Measurements from ENCODE around the gene TBL1XR1. TPM values are rescaled to one million over a fixed set of nuclear protein-coding genes. Genes with fewer than 3 reads are reported as not detected.

TBL1XR1 gene
- total RNA-seq, 1 donor from 2014 or later: 275 TPM

DNA sequence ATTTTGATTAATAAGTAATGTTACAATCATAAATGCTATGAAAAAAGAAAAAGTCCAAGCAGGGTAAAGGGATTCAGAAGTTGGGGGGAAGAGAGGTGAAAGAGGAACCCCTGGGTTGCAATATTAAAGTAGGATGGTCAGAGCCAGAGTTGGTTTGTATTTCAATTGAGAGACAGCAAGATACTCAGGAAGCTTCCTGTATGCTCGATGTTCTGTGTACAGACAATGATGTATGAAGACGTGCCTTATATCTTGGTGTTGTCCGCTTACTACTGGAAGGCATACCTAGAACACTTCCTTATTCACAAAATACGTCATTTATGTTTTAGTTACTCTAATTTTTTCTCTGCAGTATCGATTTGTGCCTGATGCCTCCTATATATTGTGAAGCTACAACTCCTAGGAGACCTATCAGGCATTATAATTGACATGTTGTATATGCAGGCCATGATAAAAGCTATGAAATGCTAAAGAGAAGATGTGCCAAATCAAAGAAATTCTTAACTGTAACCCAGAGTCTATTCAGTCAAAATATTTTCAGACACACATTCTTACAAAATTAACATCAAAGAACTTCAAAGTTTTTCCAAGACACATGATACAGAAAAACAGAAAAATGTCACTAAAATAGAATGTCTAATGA, 87.5 kb downstream of the TBL1XR1 start:
- no peak overlapping the region for H2AFZ ChIP-seq (replicated peaks)
- Mint-ChIP-seq H3K9me3 (peaks cover 28% of the 10 kb centered on the region), H3K36me3 (peaks cover 43% of the 10 kb centered on the region), H3K4me3 (no peak overlapping the region), H3K27ac (no peak overlapping the region), H3K4me1 (no peaks in the 10 kb centered on the region), H3K27me3 (ENCODE audit: insufficient read depth, low read depth) (peaks cover 6% of the 10 kb centered on the region)
- H3K4me2 ChIP-seq: peak overlapping the region; percentile 57
- H3K79me2 ChIP-seq (ENCODE audit: low read depth): peaks cover 100% of the 10 kb centered on the region
- H3K4me1 ChIP-seq: peaks cover 64% of the 10 kb centered on the region
- peaks cover 98% of the 10 kb centered on the region for H4K20me1 ChIP-seq (ENCODE audit: low read depth)
- no peaks in the 10 kb centered on the region for H3K27me3 ChIP-seq
- no peak overlapping the region for H3K4me3 ChIP-seq
- TF ChIP-seq EZH2phosphoT487 (IDR thresholded peaks at IDR 0.05): no peak
- no peak for TF ChIP-seq EZH2 (IDR thresholded peaks at IDR 0.05)
- TF ChIP-seq CTCF (IDR thresholded peaks at IDR 0.05): no peak
- peaks cover 9% of the 10 kb centered on the region for H3F3A ChIP-seq (ENCODE audit: low read depth)
- no peak overlapping the region for H3K9ac ChIP-seq
- DNase-seq (ENCODE audit: low spot score): no peak
- no peaks in the 10 kb centered on the region for H3K36me3 ChIP-seq
- peak overlapping the region; percentile 43 for H3K27ac ChIP-seq
- H3K9me3 ChIP-seq (ENCODE audit: low read depth): no peaks in the 10 kb centered on the region

- no peak for TF ChIP-seq CTCF (IDR thresholded peaks at IDR 0.05)
- TF ChIP-seq EZH2 (IDR thresholded peaks at IDR 0.05): no peak
- no peak for TF ChIP-seq EZH2phosphoT487 (IDR thresholded peaks at IDR 0.05)
- H3K27me3 Mint-ChIP-seq (ENCODE audit: insufficient read depth, low read depth): peaks cover 2% of the 10 kb centered on the region
- no peak for DNase-seq (ENCODE audit: low spot score)
- peaks cover 44% of the 10 kb centered on the region for H3K36me3 Mint-ChIP-seq
- Histone ChIP-seq H4K20me1 (ENCODE audit: low read depth) (peaks cover 100% of the 10 kb centered on the region), H3K36me3 (no peaks in the 10 kb centered on the region), H3K4me1 (peaks cover 66% of the 10 kb centered on the region), H3F3A (ENCODE audit: low read depth) (peaks cover 9% of the 10 kb centered on the region), H3K27me3 (no peaks in the 10 kb centered on the region), H3K9me3 (ENCODE audit: low read depth) (no peaks in the 10 kb centered on the region), H3K4me2 (no peak overlapping the region), H2AFZ (replicated peaks) (no peak overlapping the region), H3K9ac (no peak overlapping the region), H3K79me2 (ENCODE audit: low read depth) (peaks cover 100% of the 10 kb centered on the region), H3K27ac (peak overlapping the region; percentile 17), H3K4me3 (no peak overlapping the region)
- H3K4me1 Mint-ChIP-seq: no peaks in the 10 kb centered on the region
- H3K9me3 Mint-ChIP-seq: peaks cover 32% of the 10 kb centered on the region
- H3K4me3 Mint-ChIP-seq: no peak overlapping the region
- H3K27ac Mint-ChIP-seq: no peak overlapping the region
These were observed 88.6 kb downstream of the TBL1XR1 start for GRCh38 chr3:177108648-177109047.

DNA sequence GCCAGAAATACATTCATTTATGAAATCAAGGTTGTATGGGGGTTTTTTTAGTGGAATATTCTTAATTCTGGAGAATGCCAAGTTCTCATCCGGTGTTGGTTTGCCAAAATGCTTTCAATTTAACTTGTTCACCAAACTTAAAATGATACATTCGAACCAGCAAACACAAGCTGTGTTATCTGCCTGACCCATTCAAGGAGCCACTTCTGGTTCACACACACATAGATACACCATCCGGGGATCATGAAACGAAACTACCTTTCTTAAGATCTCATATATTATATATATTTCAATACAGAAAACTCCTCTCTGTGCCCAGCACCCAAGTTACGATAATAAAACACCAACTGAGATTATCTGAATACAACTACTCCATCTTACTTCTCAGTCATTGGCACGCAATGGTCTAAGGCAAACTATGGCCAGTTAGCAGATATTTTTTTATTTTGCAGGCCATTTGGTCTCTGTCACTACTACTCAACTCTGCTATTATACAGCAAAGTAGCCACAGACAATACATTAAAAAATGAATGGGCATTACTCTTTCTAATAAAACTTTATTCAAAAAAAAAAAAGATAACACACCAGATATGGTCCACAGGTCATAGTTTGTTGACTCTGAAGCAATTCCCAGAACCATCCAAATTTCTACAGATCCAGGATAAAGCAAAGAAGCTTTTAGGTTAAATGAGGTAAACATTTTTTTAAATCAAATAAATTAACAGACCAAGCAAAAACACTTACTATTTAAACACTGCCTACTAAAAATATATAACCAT, 89.6 kb downstream of the TBL1XR1 start:
- H4K20me1 ChIP-seq (ENCODE audit: low read depth): peaks cover 100% of the 10 kb centered on the region
- H3K27me3 ChIP-seq: no peaks in the 10 kb centered on the region
- H3K79me2 ChIP-seq (ENCODE audit: low read depth): peaks cover 100% of the 10 kb centered on the region
- no peaks in the 10 kb centered on the region for H3K9me3 ChIP-seq (ENCODE audit: low read depth)
- H3K27ac ChIP-seq: no peak overlapping the region
- no peak overlapping the region for H3K4me3 ChIP-seq
- no peak for DNase-seq (ENCODE audit: low spot score)
- H3K4me1 ChIP-seq: peaks cover 76% of the 10 kb centered on the region
- H3K9me3 Mint-ChIP-seq: peaks cover 26% of the 10 kb centered on the region
- no peaks in the 10 kb centered on the region for H3K4me1 Mint-ChIP-seq
- no peak overlapping the region for H3K9ac ChIP-seq
- no peak overlapping the region for H2AFZ ChIP-seq (replicated peaks)
- peaks cover 39% of the 10 kb centered on the region for H3K36me3 Mint-ChIP-seq
- no peak overlapping the region for H3K4me3 Mint-ChIP-seq
- TF ChIP-seq CTCF (IDR thresholded peaks at IDR 0.05) (no peak), EZH2phosphoT487 (IDR thresholded peaks at IDR 0.05) (no peak), EZH2 (IDR thresholded peaks at IDR 0.05) (no peak)
- no peak overlapping the region for H3K27ac Mint-ChIP-seq
- peaks cover 6% of the 10 kb centered on the region for H3F3A ChIP-seq (ENCODE audit: low read depth)
- H3K36me3 ChIP-seq: no peaks in the 10 kb centered on the region
- H3K27me3 Mint-ChIP-seq (ENCODE audit: insufficient read depth, low read depth): peaks cover under 1% of the 10 kb centered on the region
- H3K4me2 ChIP-seq: no peak overlapping the region

Measured in neural progenitor cell (in vitro differentiated cells).